GM18505 (cell line): ENCODE data around the gene MYT1.

Experiments used
- ATAC-seq: cut with Tn5 transposase; IDR thresholded peaks from one replicate; pipeline ENCODE4 v1.9.1; 2021; ENCODE audit not compliant: unreplicated experiment
- POLR2A ChIP-seq: IDR thresholded peaks from 4 replicates; pipeline ENCODE4 v1.6.1; 2011; ENCODE audit warnings: borderline replicate concordance; ENCODE audit not compliant: insufficient read depth, insufficient read length; ENCODE audit errors: extremely low read depth

Gene MYT1

GRCh38 chr20:64145458-64146300 lies 18.6 kb upstream of the MYT1 start:
- no peak for TF ChIP-seq POLR2A
- no peak for ATAC-seq

GRCh38 chr20:64146301-64146935 lies 17.8 kb upstream of the MYT1 start:
- no peak for TF ChIP-seq POLR2A
- ATAC-seq, result no peak

DNA sequence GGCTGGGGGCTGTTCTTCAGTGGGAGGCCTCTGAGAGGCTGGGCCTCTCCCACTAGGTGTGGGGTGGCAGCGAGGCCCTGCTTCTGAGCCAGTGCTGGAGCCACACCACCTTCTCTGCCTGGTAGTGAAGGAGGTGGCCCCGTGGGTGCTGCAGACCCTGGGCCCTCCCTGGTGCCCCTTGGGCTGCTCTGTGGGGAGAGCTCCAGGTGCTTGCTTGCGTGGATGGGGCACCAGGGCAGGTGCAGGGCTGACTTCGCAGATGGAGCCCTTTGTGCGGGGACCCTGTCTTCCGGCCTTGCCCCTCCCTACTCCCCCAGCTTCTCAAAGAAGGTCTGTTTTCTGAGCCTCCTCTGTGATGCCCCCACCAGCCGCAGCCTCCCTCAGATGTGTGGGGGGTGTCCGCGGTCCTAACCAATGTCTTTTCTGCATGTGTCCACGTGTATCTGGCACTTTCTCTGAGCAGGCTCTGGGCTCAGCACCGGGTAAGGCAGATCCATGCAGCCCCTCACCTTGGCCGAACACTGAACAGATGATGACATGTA lies 17.2 kb upstream of the MYT1 start:
- TF ChIP-seq POLR2A, result no peak
- ATAC-seq, result no peak

- ATAC-seq, result no peak
Observed at GRCh38 chr20:64148581-64148980, 15.7 kb upstream of the MYT1 start.

DNA sequence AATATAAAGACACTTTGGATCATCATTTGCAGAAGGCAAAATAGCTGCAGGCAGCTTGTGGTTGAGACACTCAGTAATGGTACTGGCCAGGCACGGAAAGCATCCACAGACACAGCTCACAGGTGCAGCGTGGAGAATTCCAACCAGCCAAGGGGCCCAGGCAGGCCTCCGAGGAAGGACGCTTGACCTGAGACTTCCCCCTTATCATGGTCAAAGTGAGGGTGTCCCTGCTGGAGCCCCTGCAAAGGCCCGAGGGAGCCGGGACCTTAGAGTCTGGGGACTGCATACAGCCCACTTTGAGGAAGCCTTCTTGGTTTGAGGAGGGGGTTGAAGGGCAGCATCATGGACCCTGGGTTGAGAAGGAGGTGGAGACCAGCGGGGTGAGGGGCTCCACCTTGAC lies 15.1 kb upstream of the MYT1 start:
- no peak for ATAC-seq
- no peak for TF ChIP-seq POLR2A

More at GRCh38 chr20:64148581-64148980, 15.7 kb upstream of the MYT1 start:
- no peak for TF ChIP-seq POLR2A

- TF ChIP-seq POLR2A, result no peak
- ATAC-seq, result no peak
Observed at GRCh38 chr20:64149809-64150560, 14.3 kb upstream of the MYT1 start.

- no peak for TF ChIP-seq POLR2A
- no peak for ATAC-seq
Observed at GRCh38 chr20:64150756-64151632, 13.3 kb upstream of the MYT1 start.

DNA sequence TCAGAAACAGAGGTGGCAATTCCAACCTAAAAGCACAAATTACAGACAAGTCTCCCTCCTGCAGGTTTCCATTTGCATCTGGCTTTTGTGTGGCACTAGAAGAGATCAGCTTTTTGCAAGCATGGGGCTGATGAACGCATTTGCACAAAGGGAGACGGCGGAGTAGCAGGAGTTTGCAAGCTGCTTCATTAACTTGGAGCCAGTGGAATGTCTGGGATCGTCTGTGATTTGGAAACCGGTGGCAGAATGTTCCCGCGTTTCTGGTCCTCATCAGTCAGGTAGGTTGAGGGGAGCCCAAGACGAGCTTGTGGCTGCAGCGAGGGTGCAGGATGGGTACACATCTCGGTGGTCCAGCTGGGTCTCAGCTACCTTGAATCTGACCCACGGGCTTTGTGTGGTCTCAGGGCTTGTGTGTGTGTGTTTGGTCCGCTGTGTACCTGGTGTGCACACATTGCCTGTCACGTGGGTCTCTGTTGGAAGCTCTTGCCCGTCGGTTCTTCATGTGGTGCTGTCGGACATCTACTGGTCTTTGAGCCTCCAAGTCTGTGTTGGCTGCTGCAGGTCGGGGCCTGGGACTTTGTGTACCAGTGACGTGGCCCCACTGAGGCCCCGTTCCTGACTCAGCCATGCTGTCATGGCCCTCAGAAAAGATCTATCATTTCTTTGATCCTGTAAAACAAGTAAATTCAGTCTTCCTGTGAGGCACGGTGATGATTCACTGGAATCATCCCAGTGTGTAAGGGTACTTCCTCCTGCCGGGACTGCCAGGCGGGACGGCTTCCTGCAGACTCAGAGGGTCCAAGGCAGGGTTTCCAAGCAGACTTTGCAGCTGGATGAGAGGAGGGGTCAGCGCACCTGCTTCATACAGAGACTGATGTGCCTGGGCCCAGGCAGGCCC lies 12.4 kb upstream of the MYT1 start:
- ATAC-seq, result no peak

GRCh38 chr20:64152906-64153305 lies 11.3 kb upstream of the MYT1 start:
- no peak for TF ChIP-seq POLR2A
- ATAC-seq, result no peak

More for the DNA sequence above, 12.4 kb upstream of the MYT1 start:
- TF ChIP-seq POLR2A, result no peak

DNA sequence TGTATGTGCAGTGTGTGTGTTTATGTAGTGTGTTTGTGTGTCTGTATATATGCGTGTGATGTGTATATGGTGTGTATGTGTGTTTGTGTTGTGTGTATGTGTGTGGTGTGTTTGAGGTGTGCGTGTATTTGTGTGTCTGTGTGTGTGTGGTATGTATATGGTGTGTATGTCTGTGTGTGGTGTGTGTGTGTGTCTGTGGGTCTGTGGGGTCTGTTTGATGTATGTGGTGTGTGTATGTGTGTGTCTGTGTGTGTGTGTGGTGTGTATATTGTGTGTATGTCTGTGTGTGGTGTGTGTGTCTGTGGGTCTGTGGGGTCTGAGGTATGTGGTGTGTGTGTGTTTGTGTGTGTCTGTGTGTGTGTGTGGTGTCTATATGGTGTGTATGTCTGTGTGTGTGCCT lies 10.8 kb upstream of the MYT1 start:
- no peak for TF ChIP-seq POLR2A
- ATAC-seq, result no peak

DNA sequence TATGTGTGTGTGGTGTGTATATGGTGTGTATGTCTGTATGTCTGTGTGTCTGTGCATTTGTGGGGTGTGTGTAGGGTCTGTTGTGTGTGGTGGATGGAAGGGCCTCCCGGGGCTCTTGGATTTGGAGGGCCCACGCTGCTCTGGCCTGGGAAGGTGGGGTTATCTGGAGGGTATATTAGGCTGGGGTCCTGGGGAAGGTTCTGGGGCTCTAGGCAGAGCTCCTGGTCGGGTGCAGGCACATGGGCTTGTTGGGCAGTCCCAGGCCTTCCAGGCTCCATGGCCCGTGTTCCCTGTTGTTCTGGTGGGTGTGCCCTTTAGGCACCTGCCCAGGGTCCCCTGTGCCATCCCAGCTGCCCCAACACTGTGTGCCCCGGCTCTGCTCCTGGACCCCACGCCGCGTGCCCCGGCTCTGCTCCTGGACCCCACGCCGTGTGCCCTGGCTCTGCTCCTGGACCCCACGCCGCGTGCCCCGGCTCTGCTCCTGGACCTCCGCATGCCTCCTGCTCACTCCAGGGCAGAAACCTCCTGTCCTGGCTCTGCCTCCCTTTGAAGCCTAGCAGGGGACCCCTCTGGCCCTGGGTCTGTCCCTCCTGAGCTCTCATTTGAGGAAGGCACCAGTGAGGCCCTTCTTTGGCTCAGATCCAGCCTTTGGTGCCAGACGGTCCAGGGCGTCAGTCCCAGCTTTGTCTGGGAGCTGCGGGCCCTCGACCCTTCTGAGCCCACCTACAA lies 10.2 kb upstream of the MYT1 start:
- ATAC-seq, result no peak
- TF ChIP-seq POLR2A, result no peak
